PC-9 (cell line): ENCODE data around the gene KIF26A.

Source experiments
- EZH2 ChIP-seq: fragments of 200-600 bp; sonication (generic); IDR thresholded peaks from 2 replicates; pipeline ENCODE4 v1.8.0; 2017; ENCODE audit warnings: antibody characterized with exemption, low read depth
- TF ChIP-seq, protein P1 (sequence below): fragments of 200-600 bp; sonication (generic); conservative IDR thresholded peaks from 2 replicates; pipeline ENCODE4 v1.6.1; 2017; ENCODE audit warnings: mixed run types, antibody characterized with exemption, mild to moderate bottlenecking, moderate library complexity

DNA sequence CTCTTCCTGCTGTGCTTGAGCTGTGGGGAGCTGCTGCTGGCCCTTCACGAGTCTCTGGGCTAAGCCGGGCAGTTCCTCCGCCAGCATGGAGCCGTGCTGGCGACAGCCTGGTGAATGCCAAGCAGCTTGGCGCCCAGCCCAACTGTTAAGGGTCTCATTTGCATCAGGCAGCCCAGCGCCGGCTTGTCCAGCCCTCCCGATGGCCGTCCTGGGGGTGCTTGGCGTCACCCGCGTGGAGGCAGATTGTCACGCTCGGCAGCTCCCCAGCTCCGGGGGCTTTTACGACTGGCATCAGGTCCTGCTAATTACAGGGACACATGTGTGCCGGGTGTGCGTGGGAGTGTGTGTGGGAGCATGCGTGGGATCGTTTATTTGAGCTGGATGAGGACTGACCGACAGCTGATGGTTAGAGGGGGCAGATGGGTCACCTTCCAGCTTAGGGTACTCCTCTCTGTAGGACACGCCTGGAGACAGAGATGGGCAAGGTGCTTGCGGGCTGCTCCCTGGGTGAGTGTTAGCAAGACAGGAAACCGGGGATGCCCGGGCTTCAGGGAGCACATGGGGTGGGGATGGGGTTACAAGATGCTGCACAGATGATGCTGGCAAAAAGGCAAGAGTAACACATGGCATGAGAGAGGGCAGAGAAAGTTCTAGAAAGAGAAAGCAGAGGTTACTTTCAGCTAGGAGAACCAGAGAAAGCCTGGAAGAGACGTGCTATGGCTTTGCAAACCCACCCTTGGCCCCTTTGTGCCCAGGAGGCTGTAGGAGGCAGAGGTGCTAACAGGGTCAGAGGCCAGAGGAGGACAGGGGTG lies 64.1 kb downstream of the KIF26A start:
- TF ChIP-seq, protein P1, sequence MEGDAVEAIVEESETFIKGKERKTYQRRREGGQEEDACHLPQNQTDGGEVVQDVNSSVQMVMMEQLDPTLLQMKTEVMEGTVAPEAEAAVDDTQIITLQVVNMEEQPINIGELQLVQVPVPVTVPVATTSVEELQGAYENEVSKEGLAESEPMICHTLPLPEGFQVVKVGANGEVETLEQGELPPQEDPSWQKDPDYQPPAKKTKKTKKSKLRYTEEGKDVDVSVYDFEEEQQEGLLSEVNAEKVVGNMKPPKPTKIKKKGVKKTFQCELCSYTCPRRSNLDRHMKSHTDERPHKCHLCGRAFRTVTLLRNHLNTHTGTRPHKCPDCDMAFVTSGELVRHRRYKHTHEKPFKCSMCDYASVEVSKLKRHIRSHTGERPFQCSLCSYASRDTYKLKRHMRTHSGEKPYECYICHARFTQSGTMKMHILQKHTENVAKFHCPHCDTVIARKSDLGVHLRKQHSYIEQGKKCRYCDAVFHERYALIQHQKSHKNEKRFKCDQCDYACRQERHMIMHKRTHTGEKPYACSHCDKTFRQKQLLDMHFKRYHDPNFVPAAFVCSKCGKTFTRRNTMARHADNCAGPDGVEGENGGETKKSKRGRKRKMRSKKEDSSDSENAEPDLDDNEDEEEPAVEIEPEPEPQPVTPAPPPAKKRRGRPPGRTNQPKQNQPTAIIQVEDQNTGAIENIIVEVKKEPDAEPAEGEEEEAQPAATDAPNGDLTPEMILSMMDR = no peak
- no peak for TF ChIP-seq EZH2
